Subcutaneous abdominal adipose tissue (tissue), 5 donors: ENCODE data around the gene SERPING1.
A peak's percentile ranks its signal among the peaks of the same experiment; 100 is the strongest.

Source experiments
- H3K27ac ChIP-seq: one replicate; pipeline ENCODE4 v1.7.0; 2013; ENCODE audit warnings: low read depth, mild to moderate bottlenecking, inconsistent platforms, low read length, moderate library complexity
- H3K27me3 ChIP-seq, 5 donors: one replicate each; pipeline ENCODE4 v1.7.0; 2013; ENCODE audit warnings: low read length in 5 of 5, inconsistent platforms in 1 of 5; ENCODE audit not compliant: control insufficient read depth in 5 of 5, insufficient read depth in 4 of 5
- H3K36me3 ChIP-seq, 5 donors: one replicate each; pipeline ENCODE4 v1.7.0; 2013; ENCODE audit warnings: low read length in 5 of 5; ENCODE audit not compliant: control insufficient read depth in 5 of 5, insufficient read depth in 5 of 5
- H3K4me1 ChIP-seq, 5 donors: one replicate each; pipeline ENCODE4 v1.7.0; 2013; ENCODE audit warnings: low read length in 5 of 5, mild to moderate bottlenecking in 3 of 5, moderate library complexity in 1 of 5; ENCODE audit not compliant: control insufficient read depth in 5 of 5, insufficient read depth in 5 of 5
- H3K4me3 ChIP-seq, 5 donors: one replicate each; pipeline ENCODE4 v1.7.0; 2013; ENCODE audit warnings: low read length in 5 of 5, low read depth in 1 of 5
- H3K9ac ChIP-seq, 5 donors: one replicate each; pipeline ENCODE4 v1.7.0; 2013; ENCODE audit warnings: low read length in 5 of 5, mild to moderate bottlenecking in 4 of 5, moderate library complexity in 3 of 5
- H3K9me3 ChIP-seq, 5 donors: one replicate each; pipeline ENCODE4 v1.7.0; 2013; ENCODE audit warnings: low read length in 5 of 5; ENCODE audit not compliant: control insufficient read depth in 5 of 5
- donor health status: healthy.
- donor health status: healthy.
- donor health status: healthy.
- donor health status: healthy.
- donor health status: healthy.

The SERPING1 gene

GRCh38 chr11:57596266-57596885 lies 1.1 kb upstream of the SERPING1 start:
- Histone ChIP-seq H3K36me3 (peaks cover 0 to 11% (median 5%) of the 10 kb centered on the region in 5 donors), H3K4me3 (no peak overlapping the region), H3K27me3 (no peaks in the 10 kb centered on the region), H3K4me1 (peaks cover 4 to 25% (median 24%) of the 10 kb centered on the region in 5 donors), H3K9me3 (no peaks in the 10 kb centered on the region), H3K27ac (peak overlapping the region; percentile 88), H3K9ac (peak overlapping the region in 2 of 5 donors; percentile 34 to 77)

- Histone ChIP-seq H3K4me1 (peaks cover 4 to 25% (median 24%) of the 10 kb centered on the region in 5 donors), H3K36me3 (peaks cover 0 to 16% (median 12%) of the 10 kb centered on the region in 5 donors), H3K27ac (peak overlapping the region; percentile 88), H3K9me3 (no peaks in the 10 kb centered on the region), H3K9ac (peak overlapping the region; percentile 59 to 81 (median 75)), H3K27me3 (no peaks in the 10 kb centered on the region), H3K4me3 (peak overlapping the region; percentile 69 to 91 (median 81))
Measured at GRCh38 chr11:57597916-57598830, 688 bp downstream of the SERPING1 start.

- H3K27me3 ChIP-seq = no peaks in the 10 kb centered on the region
- H3K9me3 ChIP-seq = no peaks in the 10 kb centered on the region
- H3K9ac ChIP-seq = peak overlapping the region; percentile 39 to 81 (median 71)
- H3K36me3 ChIP-seq = peaks cover 0 to 16% (median 12%) of the 10 kb centered on the region in 5 donors
- H3K4me3 ChIP-seq = peak overlapping the region; percentile 69 to 82 (median 81)
- H3K27ac ChIP-seq = peak overlapping the region; percentile 88
- H3K4me1 ChIP-seq = peaks cover 4 to 25% (median 24%) of the 10 kb centered on the region in 5 donors
Measured at GRCh38 chr11:57598831-57599155, 1.3 kb downstream of the SERPING1 start.

- peaks cover 4 to 30% (median 24%) of the 10 kb centered on the region in 5 donors for H3K4me1 ChIP-seq
- H3K27ac ChIP-seq = peak overlapping the region; percentile 88
- peaks cover 0 to 16% (median 12%) of the 10 kb centered on the region in 5 donors for H3K36me3 ChIP-seq
- H3K9me3 ChIP-seq = no peaks in the 10 kb centered on the region
- no peak overlapping the region for H3K9ac ChIP-seq
- peak overlapping the region in 4 of 5 donors; percentile 69 to 82 (median 78) for H3K4me3 ChIP-seq
- no peaks in the 10 kb centered on the region for H3K27me3 ChIP-seq
Measured at GRCh38 chr11:57599381-57599780, 1.9 kb downstream of the SERPING1 start.

- H3K27ac ChIP-seq = no peak overlapping the region
- H3K36me3 ChIP-seq = peaks cover 2 to 25% (median 20%) of the 10 kb centered on the region in 5 donors
- H3K27me3 ChIP-seq = no peaks in the 10 kb centered on the region
- H3K9ac ChIP-seq = no peak overlapping the region
- no peak overlapping the region for H3K4me3 ChIP-seq
- H3K9me3 ChIP-seq = no peaks in the 10 kb centered on the region
- H3K4me1 ChIP-seq = peaks cover 4 to 30% (median 24%) of the 10 kb centered on the region in 5 donors
Measured at GRCh38 chr11:57601297-57601696, 3.8 kb downstream of the SERPING1 start.

- no peak overlapping the region for H3K27ac ChIP-seq
- no peak overlapping the region for H3K9ac ChIP-seq
- H3K4me1 ChIP-seq = peaks cover 0 to 8% (median 0%) of the 10 kb centered on the region in 5 donors
- H3K9me3 ChIP-seq = no peaks in the 10 kb centered on the region
- no peak overlapping the region for H3K4me3 ChIP-seq
- peaks cover 14 to 53% (median 34%) of the 10 kb centered on the region in 5 donors for H3K36me3 ChIP-seq
- no peaks in the 10 kb centered on the region for H3K27me3 ChIP-seq
Measured at GRCh38 chr11:57604296-57605027, 7.0 kb downstream of the SERPING1 start.

- H3K9ac ChIP-seq = no peak overlapping the region
- H3K4me3 ChIP-seq = no peak overlapping the region
- H3K4me1 ChIP-seq = peaks cover 0 to 5% (median 0%) of the 10 kb centered on the region in 5 donors
- H3K9me3 ChIP-seq = no peaks in the 10 kb centered on the region
- H3K27ac ChIP-seq = no peak overlapping the region
- H3K27me3 ChIP-seq = no peaks in the 10 kb centered on the region
- H3K36me3 ChIP-seq = peaks cover 14 to 52% (median 35%) of the 10 kb centered on the region in 5 donors
Measured at GRCh38 chr11:57605028-57605420, 7.5 kb downstream of the SERPING1 start.

GRCh38 chr11:57610170-57610569 lies 12.7 kb downstream of the SERPING1 start:
- Histone ChIP-seq H3K4me3 (no peak overlapping the region), H3K36me3 (peaks cover 21 to 93% (median 71%) of the 10 kb centered on the region in 5 donors), H3K27ac (no peak overlapping the region), H3K27me3 (no peaks in the 10 kb centered on the region), H3K9ac (no peak overlapping the region), H3K4me1 (peaks cover 0 to 2% (median 0%) of the 10 kb centered on the region in 5 donors), H3K9me3 (no peaks in the 10 kb centered on the region)

- H3K27ac ChIP-seq = no peak overlapping the region
- H3K4me1 ChIP-seq = peaks cover 0 to 2% (median 0%) of the 10 kb centered on the region in 5 donors
- H3K9ac ChIP-seq = no peak overlapping the region
- H3K36me3 ChIP-seq = peaks cover 13 to 73% (median 60%) of the 10 kb centered on the region in 5 donors
- H3K27me3 ChIP-seq = no peaks in the 10 kb centered on the region
- peaks cover 0 to 3% (median 2%) of the 10 kb centered on the region in 5 donors for H3K9me3 ChIP-seq
- no peak overlapping the region for H3K4me3 ChIP-seq
Measured at GRCh38 chr11:57614234-57614772, 16.8 kb downstream of the SERPING1 start.
